BLaER1 (cell line): ENCODE results near the gene CHMP4A.

ENCODE experiments used
- H3K27ac ChIP-seq: shearing (Covaris generic); formaldehyde crosslinking; 2 replicates; pipeline ENCODE4 v1.8.1; 2022
- H3K27me3 ChIP-seq: shearing (Covaris generic); formaldehyde crosslinking; 2 replicates; pipeline ENCODE4 v1.8.1; 2022
- H3K36me3 ChIP-seq: shearing (Covaris generic); formaldehyde crosslinking; 2 replicates; pipeline ENCODE4 v1.8.1; 2022
- H3K4me1 ChIP-seq: shearing (Covaris generic); formaldehyde crosslinking; 2 replicates; pipeline ENCODE4 v1.8.1; 2022
- H3K4me2 ChIP-seq: shearing (Covaris generic); formaldehyde crosslinking; 2 replicates; pipeline ENCODE4 v1.8.1; 2022
- H3K4me3 ChIP-seq: shearing (Covaris generic); formaldehyde crosslinking; 2 replicates; pipeline ENCODE4 v1.8.1; 2022
- H3K9ac ChIP-seq: shearing (Covaris generic); formaldehyde crosslinking; 2 replicates; pipeline ENCODE4 v1.8.1; 2022
- H3K9me3 ChIP-seq: shearing (Covaris generic); formaldehyde crosslinking; 2 replicates; pipeline ENCODE4 v1.8.1; 2022
- H4K20me1 ChIP-seq: shearing (Covaris generic); formaldehyde crosslinking; 2 replicates; pipeline ENCODE4 v1.8.1; 2022
- Cebpa-rat ChIP-seq: shearing (Covaris generic); IDR thresholded peaks from 2 replicates; pipeline ENCODE4 v1.8.1; 2022

Gene CHMP4A, protein sequence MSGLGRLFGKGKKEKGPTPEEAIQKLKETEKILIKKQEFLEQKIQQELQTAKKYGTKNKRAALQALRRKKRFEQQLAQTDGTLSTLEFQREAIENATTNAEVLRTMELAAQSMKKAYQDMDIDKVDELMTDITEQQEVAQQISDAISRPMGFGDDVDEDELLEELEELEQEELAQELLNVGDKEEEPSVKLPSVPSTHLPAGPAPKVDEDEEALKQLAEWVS

GRCh38 chr14:24212924-24213865, at the start of gene CHMP4A:
CHMP4A (minus strand) TSS chr14:24213488; CDS start chr14:24213439, 49 bp downstream.
- peaks cover 47% of the 10 kb centered on the region for H3K36me3 ChIP-seq
- peak; percentile 66; the same call in 1 of the 2 replicates for TF ChIP-seq Cebpa-rat
- peak within 1 kb of the TSS; percentile 94 for H3K27ac ChIP-seq
- peak within 1 kb of the TSS; percentile 94 for H3K9ac ChIP-seq
- no peaks in the 10 kb centered on the region for H3K9me3 ChIP-seq
- H3K4me1 ChIP-seq = peaks cover 42% of the 10 kb centered on the region
- H3K27me3 ChIP-seq = no peaks in the 10 kb centered on the region
- peak within 1 kb of the TSS; percentile 83 for H3K4me3 ChIP-seq
- H4K20me1 ChIP-seq = no peaks in the 10 kb centered on the region
- H3K4me2 ChIP-seq = peak within 1 kb of the TSS; percentile 85

DNA sequence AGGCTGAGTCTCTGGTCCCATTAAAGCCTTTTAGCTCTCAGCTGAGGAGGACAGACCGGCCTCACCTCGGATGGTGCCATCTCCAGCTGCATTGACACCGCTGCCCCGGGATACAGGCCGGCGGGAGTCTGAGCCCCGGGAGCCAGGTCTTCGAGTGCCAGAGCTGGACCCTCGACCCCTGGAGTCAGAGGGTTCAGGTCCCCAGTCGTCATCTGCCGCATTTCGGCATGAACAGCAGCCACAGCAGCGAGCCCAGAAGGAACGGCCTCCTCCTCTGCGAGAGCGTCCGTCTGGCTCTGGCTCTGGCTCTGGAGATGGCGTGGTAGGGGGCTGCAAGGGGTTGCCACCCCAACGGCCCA, 48.7 kb upstream of the CHMP4A start:
- Histone ChIP-seq H3K9ac (no peak overlapping the region), H3K36me3 (peaks cover 22% of the 10 kb centered on the region), H3K4me2 (no peak overlapping the region), H3K4me1 (peaks cover 6% of the 10 kb centered on the region; the same call in 1 of the 2 replicates), H3K9me3 (no peaks in the 10 kb centered on the region), H4K20me1 (no peaks in the 10 kb centered on the region), H3K4me3 (no peak overlapping the region), H3K27me3 (no peaks in the 10 kb centered on the region), H3K27ac (no peak overlapping the region)
- TF ChIP-seq Cebpa-rat = no peak

DNA sequence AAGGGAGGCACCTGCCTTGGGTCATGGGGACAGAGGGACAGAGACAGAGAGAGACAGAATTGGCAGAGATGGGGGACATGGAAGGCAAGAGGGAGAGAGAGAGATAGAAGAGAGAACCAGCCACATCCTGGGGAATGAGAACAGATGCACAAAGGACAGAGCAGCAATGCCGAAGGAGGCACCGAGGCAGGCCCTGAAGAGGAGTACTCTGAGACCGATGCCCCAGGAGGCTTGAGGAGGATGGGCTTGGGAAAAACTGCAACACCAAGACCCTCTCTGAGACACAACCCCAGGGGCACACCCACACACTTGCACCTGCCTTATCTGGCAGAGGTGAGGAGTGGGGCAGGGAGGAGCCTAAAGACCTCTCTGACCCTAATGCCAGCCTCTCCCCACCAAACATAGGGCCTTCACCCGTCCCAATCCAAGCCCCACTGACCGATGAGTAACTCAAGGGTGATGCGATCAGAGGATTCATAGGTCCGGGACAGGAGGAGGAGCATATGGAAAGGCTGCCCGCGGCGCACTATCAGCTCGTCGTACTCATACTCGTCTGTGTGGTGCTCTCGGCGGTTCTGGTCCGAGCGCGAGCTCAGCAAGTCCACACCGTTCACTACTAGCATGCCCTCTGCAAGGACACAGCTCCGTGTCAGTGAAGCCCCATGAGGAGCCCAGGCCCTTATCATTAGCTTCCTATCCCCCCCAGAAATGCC, 48.1 kb upstream of the CHMP4A start:
- Histone ChIP-seq H3K27ac (no peak overlapping the region), H3K4me3 (no peak overlapping the region), H3K4me1 (peaks cover under 1% of the 10 kb centered on the region; the same call in 1 of the 2 replicates), H3K4me2 (no peak overlapping the region), H3K9ac (no peak overlapping the region), H3K27me3 (no peaks in the 10 kb centered on the region), H3K36me3 (peaks cover 17% of the 10 kb centered on the region), H3K9me3 (no peaks in the 10 kb centered on the region), H4K20me1 (no peaks in the 10 kb centered on the region)
- no peak for TF ChIP-seq Cebpa-rat

DNA sequence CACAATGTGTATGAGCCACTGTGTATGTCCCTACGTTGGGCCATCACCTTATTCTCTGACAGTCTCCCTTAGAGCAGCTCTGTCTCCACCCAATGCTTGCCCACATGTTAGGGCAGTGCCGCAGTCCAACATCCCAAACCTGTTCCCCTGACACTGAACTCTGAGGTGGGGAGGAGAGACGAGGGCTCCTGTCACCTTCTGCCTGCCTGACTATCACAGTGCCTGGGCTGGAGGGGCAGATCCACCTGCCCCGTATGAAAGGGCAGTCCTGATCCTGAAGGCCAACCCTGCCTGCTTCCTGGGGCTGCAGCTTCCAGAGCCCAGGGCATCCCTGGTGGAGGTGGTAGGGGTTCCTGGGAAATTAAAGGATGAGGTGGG, 47.5 kb upstream of the CHMP4A start:
- H3K4me2 ChIP-seq = no peak overlapping the region
- TF ChIP-seq Cebpa-rat = no peak
- no peaks in the 10 kb centered on the region for H3K9me3 ChIP-seq
- H3K27ac ChIP-seq = no peak overlapping the region
- peaks cover 11% of the 10 kb centered on the region for H3K36me3 ChIP-seq
- H4K20me1 ChIP-seq = no peaks in the 10 kb centered on the region
- H3K4me3 ChIP-seq = no peak overlapping the region
- no peak overlapping the region for H3K9ac ChIP-seq
- H3K27me3 ChIP-seq = no peaks in the 10 kb centered on the region
- H3K4me1 ChIP-seq = no peaks in the 10 kb centered on the region

DNA sequence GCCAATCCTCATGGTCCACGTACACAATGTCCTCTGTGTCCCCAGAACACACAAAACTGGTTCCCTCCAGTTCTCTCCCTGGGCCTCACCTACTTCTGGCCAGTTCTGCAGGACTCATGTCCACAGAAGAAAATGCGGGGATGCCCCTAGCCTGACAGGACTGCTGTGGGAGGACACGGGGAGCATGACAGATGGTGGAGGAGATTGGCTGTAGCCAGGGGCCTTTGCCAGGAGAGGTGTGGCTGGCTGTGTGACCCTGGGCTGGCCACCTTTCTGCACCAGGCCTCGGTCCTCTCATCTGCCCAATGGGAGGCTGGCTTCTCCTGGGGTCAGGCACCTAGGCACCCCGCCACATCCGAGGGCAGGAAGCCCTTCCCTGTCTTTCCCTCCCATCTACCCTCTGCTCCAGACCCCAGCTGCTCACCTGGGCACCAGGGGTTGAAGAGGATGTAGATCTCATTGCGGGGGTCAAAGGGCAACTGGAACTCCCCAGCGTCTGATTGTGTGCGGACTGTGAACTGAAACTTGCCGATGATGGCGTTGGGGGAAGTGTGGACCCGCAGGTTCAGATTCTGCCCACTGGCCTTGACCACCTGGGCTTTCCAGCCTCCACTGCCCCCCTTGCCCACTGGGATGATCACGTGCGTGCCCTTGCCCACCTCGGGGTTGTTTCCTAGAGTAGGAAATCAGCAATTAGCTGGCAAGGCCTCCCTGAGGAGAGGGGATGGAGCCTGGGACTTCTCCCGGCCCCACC, 46.9 kb upstream of the CHMP4A start:
- H3K36me3 ChIP-seq = peaks cover 5% of the 10 kb centered on the region
- H3K27ac ChIP-seq = no peak overlapping the region
- H3K9me3 ChIP-seq = no peaks in the 10 kb centered on the region
- H3K4me1 ChIP-seq = no peaks in the 10 kb centered on the region
- H3K4me3 ChIP-seq = no peak overlapping the region
- no peak for TF ChIP-seq Cebpa-rat
- no peak overlapping the region for H3K4me2 ChIP-seq
- no peaks in the 10 kb centered on the region for H4K20me1 ChIP-seq
- H3K27me3 ChIP-seq = no peaks in the 10 kb centered on the region
- no peak overlapping the region for H3K9ac ChIP-seq

GRCh38 chr14:24259282-24260025, 46.2 kb upstream of the CHMP4A start:
- Histone ChIP-seq H3K9ac (no peak overlapping the region), H4K20me1 (no peaks in the 10 kb centered on the region), H3K4me1 (no peaks in the 10 kb centered on the region), H3K36me3 (peaks cover 8% of the 10 kb centered on the region; the same call in 1 of the 2 replicates), H3K27ac (no peak overlapping the region), H3K4me2 (no peak overlapping the region), H3K9me3 (no peaks in the 10 kb centered on the region), H3K27me3 (no peaks in the 10 kb centered on the region), H3K4me3 (no peak overlapping the region)
- no peak for TF ChIP-seq Cebpa-rat

- Histone ChIP-seq H3K4me1 (no peaks in the 10 kb centered on the region), H3K9ac (no peak overlapping the region), H3K36me3 (peaks cover 13% of the 10 kb centered on the region; the same call in 1 of the 2 replicates), H3K27ac (no peak overlapping the region), H3K4me2 (no peak overlapping the region), H4K20me1 (no peaks in the 10 kb centered on the region), H3K9me3 (no peaks in the 10 kb centered on the region), H3K4me3 (no peak overlapping the region), H3K27me3 (no peaks in the 10 kb centered on the region)
- TF ChIP-seq Cebpa-rat = no peak
Observed at GRCh38 chr14:24258548-24259265, 45.4 kb upstream of the CHMP4A start.

DNA sequence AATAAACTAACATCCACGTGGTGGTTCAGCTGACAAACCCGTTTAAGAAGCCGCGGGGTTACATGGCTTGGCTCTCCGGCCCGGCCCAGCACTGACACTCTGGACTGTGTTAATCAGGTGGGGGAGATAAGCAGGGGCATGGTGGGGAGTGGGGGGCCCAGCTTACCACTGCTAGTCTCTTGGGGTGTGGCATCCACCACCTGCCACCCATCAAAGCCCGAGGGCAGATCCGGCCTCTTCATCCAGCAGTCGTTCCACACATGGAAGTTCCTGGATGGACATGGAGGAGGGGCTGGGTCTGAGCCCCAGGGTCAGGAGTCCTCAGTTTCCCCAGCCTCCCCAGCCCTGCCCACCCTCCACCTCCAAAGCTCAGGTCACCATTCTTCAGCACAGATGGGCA, 44.8 kb upstream of the CHMP4A start:
- H3K4me2 ChIP-seq = no peak overlapping the region
- no peaks in the 10 kb centered on the region for H3K4me1 ChIP-seq
- no peak for TF ChIP-seq Cebpa-rat
- no peak overlapping the region for H3K27ac ChIP-seq
- H3K27me3 ChIP-seq = no peaks in the 10 kb centered on the region
- H4K20me1 ChIP-seq = no peaks in the 10 kb centered on the region
- H3K9ac ChIP-seq = no peak overlapping the region
- peaks cover 13% of the 10 kb centered on the region; the same call in 1 of the 2 replicates for H3K36me3 ChIP-seq
- H3K4me3 ChIP-seq = no peak overlapping the region
- H3K9me3 ChIP-seq = no peaks in the 10 kb centered on the region
